ENCODE results near the gene GSTM1. TPM values are rescaled to one million over a fixed set of nuclear protein-coding genes. Genes with fewer than 3 reads are reported as not detected.
"Not testable (repeated sequence)": the region's sequence is repeated elsewhere in the genome, so short reads cannot be mapped to it uniquely, and the experiment has no call there.

GSTM1 gene
- total RNA-seq, 1 experiment from 2014 or later: 15.4 TPM

- no TSS peak for BruUV-seq (replicated peaks)
- Mint-ChIP-seq H3K4me1 (ENCODE audit: low read depth, unreplicated experiment) (peaks cover 20% of the 10 kb centered on the region), H3K9me3 (ENCODE audit: low read depth, unreplicated experiment) (no peaks in the 10 kb centered on the region), H3K27ac (ENCODE audit: unreplicated experiment) (no peak overlapping the region), H3K4me3 (ENCODE audit: low read depth, unreplicated experiment) (no peak overlapping the region), H3K36me3 (ENCODE audit: insufficient read depth, unreplicated experiment) (no peaks in the 10 kb centered on the region), H3K27me3 (ENCODE audit: unreplicated experiment) (peaks cover 13% of the 10 kb centered on the region)
- intact Hi-C loops (cut with micrococcal nuclease; ENCODE audit: unreplicated experiment): loop anchor here (5.0 kb wide), 2 partner anchors 62 to 157 kb away; partner anchors contain the start of gene GNAI3
- DNase-seq: no peak
- TF ChIP-seq CTCF (IDR thresholded peaks at IDR 0.05; ENCODE audit: unreplicated experiment): no peak
- CTCF ChIA-PET: interaction anchor here (0.7 to 1.7 kb wide), 2 partner anchors 60 to 64 kb away, joined by 3 to 18 read pairs; no protein-coding TSS in a partner anchor
Measured at GRCh38 chr1:109704173-109704572, 16.6 kb downstream of the GSTM1 start.

GRCh38 chr1:109705411-109705810, 17.8 kb downstream of the GSTM1 start:
- H3K4me3 Mint-ChIP-seq (ENCODE audit: low read depth, unreplicated experiment): no peak overlapping the region
- DNase-seq: no peak
- no peaks in the 10 kb centered on the region for H3K9me3 Mint-ChIP-seq (ENCODE audit: low read depth, unreplicated experiment)
- TF ChIP-seq CTCF (IDR thresholded peaks at IDR 0.05; ENCODE audit: unreplicated experiment): no peak
- peaks cover 13% of the 10 kb centered on the region for H3K27me3 Mint-ChIP-seq (ENCODE audit: unreplicated experiment)
- CTCF ChIA-PET: no interaction called here
- peaks cover 20% of the 10 kb centered on the region for H3K4me1 Mint-ChIP-seq (ENCODE audit: low read depth, unreplicated experiment)
- no peaks in the 10 kb centered on the region for H3K36me3 Mint-ChIP-seq (ENCODE audit: insufficient read depth, unreplicated experiment)
- H3K27ac Mint-ChIP-seq (ENCODE audit: unreplicated experiment): no peak overlapping the region
- intact Hi-C loops (cut with micrococcal nuclease; ENCODE audit: unreplicated experiment): no loop called here
- BruUV-seq (replicated peaks): no TSS peak

GRCh38 chr1:109708949-109709348, 21.3 kb downstream of the GSTM1 start:
- H3K36me3 Mint-ChIP-seq (ENCODE audit: insufficient read depth, unreplicated experiment); H3K9me3 Mint-ChIP-seq (ENCODE audit: low read depth, unreplicated experiment); H3K4me3 Mint-ChIP-seq (ENCODE audit: low read depth, unreplicated experiment); CTCF ChIA-PET; intact Hi-C loops (cut with micrococcal nuclease; ENCODE audit: unreplicated experiment); H3K4me1 Mint-ChIP-seq (ENCODE audit: low read depth, unreplicated experiment); BruUV-seq (replicated peaks); H3K27ac Mint-ChIP-seq (ENCODE audit: unreplicated experiment); DNase-seq: not testable (repeated sequence)
- peaks cover 19% of the 10 kb centered on the region for H3K27me3 Mint-ChIP-seq (ENCODE audit: unreplicated experiment)

GRCh38 chr1:109709822-109710221, 22.2 kb downstream of the GSTM1 start:
- BruUV-seq (replicated peaks); H3K27ac Mint-ChIP-seq (ENCODE audit: unreplicated experiment); intact Hi-C loops (cut with micrococcal nuclease; ENCODE audit: unreplicated experiment); CTCF ChIA-PET; H3K4me3 Mint-ChIP-seq (ENCODE audit: low read depth, unreplicated experiment); H3K36me3 Mint-ChIP-seq (ENCODE audit: insufficient read depth, unreplicated experiment); H3K9me3 Mint-ChIP-seq (ENCODE audit: low read depth, unreplicated experiment); DNase-seq; H3K4me1 Mint-ChIP-seq (ENCODE audit: low read depth, unreplicated experiment): not testable (repeated sequence)
- H3K27me3 Mint-ChIP-seq (ENCODE audit: unreplicated experiment): peaks cover 16% of the 10 kb centered on the region

- intact Hi-C loops (cut with micrococcal nuclease; ENCODE audit: unreplicated experiment); H3K4me1 Mint-ChIP-seq (ENCODE audit: low read depth, unreplicated experiment); BruUV-seq (replicated peaks); H3K4me3 Mint-ChIP-seq (ENCODE audit: low read depth, unreplicated experiment); CTCF ChIA-PET; H3K27ac Mint-ChIP-seq (ENCODE audit: unreplicated experiment); H3K9me3 Mint-ChIP-seq (ENCODE audit: low read depth, unreplicated experiment); H3K36me3 Mint-ChIP-seq (ENCODE audit: insufficient read depth, unreplicated experiment); DNase-seq: not testable (repeated sequence)
- peaks cover 13% of the 10 kb centered on the region for H3K27me3 Mint-ChIP-seq (ENCODE audit: unreplicated experiment)
Measured at GRCh38 chr1:109711593-109712320, 24.1 kb downstream of the GSTM1 start, which contains the start of gene GSTM5. Gene GSTM5, plus strand, starts transcription at chr1:109712251. Its CDS starts 62 bp downstream, at chr1:109712313.

All from Calu3 (cell line).